Measurements from ENCODE around the gene RD3L.

DNA sequence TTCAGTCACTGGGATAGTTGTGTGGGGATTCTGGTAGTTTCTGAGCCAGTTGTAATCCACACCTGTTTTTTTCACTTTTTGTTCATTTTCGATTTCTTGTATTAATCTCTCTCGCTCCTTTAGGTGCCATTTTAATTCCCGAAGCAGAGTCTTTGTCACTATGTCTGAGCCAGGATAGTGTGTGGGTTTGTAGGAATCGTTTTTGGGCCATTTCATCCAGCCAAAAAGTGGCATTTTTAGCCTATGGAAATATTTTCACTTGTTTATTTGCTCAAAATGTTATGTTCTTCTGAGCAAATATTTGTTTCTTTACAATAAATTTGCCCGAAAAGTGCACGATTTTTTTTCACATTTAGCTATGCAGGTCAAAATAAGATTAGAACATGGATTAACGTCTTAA is 867 bp downstream of the RD3L start:
- TF ChIP-seq, protein P1, sequence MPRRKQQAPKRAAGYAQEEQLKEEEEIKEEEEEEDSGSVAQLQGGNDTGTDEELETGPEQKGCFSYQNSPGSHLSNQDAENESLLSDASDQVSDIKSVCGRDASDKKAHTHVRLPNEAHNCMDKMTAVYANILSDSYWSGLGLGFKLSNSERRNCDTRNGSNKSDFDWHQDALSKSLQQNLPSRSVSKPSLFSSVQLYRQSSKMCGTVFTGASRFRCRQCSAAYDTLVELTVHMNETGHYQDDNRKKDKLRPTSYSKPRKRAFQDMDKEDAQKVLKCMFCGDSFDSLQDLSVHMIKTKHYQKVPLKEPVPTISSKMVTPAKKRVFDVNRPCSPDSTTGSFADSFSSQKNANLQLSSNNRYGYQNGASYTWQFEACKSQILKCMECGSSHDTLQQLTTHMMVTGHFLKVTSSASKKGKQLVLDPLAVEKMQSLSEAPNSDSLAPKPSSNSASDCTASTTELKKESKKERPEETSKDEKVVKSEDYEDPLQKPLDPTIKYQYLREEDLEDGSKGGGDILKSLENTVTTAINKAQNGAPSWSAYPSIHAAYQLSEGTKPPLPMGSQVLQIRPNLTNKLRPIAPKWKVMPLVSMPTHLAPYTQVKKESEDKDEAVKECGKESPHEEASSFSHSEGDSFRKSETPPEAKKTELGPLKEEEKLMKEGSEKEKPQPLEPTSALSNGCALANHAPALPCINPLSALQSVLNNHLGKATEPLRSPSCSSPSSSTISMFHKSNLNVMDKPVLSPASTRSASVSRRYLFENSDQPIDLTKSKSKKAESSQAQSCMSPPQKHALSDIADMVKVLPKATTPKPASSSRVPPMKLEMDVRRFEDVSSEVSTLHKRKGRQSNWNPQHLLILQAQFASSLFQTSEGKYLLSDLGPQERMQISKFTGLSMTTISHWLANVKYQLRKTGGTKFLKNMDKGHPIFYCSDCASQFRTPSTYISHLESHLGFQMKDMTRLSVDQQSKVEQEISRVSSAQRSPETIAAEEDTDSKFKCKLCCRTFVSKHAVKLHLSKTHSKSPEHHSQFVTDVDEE (CRISPR knock-in tag; IDR thresholded peaks at IDR 0.05), result no peak
- TF ChIP-seq ARNTL (CRISPR knock-in tag; IDR thresholded peaks at IDR 0.05; ENCODE audit: borderline replicate concordance, low read depth) (no peak), ESRRG (CRISPR knock-in tag; IDR thresholded peaks at IDR 0.05) (no peak), TCF4 (CRISPR knock-in tag; IDR thresholded peaks at IDR 0.05; ENCODE audit: borderline replicate concordance) (no peak), ZNF70 (CRISPR knock-in tag; IDR thresholded peaks at IDR 0.05) (no peak), BACH2 (CRISPR knock-in tag; IDR thresholded peaks at IDR 0.05; ENCODE audit: borderline replicate concordance) (no peak), ZFP30 (CRISPR knock-in tag; IDR thresholded peaks at IDR 0.05) (no peak), ZFP3 (CRISPR knock-in tag; IDR thresholded peaks at IDR 0.05) (no peak), RARB (CRISPR knock-in tag; IDR thresholded peaks at IDR 0.05) (no peak)
- TF ChIP-seq, protein P2, sequence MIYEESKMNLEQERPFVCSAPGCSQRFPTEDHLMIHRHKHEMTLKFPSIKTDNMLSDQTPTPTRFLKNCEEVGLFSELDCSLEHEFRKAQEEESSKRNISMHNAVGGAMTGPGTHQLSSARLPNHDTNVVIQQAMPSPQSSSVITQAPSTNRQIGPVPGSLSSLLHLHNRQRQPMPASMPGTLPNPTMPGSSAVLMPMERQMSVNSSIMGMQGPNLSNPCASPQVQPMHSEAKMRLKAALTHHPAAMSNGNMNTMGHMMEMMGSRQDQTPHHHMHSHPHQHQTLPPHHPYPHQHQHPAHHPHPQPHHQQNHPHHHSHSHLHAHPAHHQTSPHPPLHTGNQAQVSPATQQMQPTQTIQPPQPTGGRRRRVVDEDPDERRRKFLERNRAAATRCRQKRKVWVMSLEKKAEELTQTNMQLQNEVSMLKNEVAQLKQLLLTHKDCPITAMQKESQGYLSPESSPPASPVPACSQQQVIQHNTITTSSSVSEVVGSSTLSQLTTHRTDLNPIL (CRISPR knock-in tag; IDR thresholded peaks at IDR 0.05; ENCODE audit: low read depth), result no peak
- TF ChIP-seq, protein P3, sequence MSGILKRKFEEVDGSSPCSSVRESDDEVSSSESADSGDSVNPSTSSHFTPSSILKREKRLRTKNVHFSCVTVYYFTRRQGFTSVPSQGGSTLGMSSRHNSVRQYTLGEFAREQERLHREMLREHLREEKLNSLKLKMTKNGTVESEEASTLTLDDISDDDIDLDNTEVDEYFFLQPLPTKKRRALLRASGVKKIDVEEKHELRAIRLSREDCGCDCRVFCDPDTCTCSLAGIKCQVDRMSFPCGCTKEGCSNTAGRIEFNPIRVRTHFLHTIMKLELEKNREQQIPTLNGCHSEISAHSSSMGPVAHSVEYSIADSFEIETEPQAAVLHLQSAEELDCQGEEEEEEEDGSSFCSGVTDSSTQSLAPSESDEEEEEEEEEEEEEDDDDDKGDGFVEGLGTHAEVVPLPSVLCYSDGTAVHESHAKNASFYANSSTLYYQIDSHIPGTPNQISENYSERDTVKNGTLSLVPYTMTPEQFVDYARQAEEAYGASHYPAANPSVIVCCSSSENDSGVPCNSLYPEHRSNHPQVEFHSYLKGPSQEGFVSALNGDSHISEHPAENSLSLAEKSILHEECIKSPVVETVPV (CRISPR knock-in tag; IDR thresholded peaks at IDR 0.05), result no peak
- TF ChIP-seq, protein P4, sequence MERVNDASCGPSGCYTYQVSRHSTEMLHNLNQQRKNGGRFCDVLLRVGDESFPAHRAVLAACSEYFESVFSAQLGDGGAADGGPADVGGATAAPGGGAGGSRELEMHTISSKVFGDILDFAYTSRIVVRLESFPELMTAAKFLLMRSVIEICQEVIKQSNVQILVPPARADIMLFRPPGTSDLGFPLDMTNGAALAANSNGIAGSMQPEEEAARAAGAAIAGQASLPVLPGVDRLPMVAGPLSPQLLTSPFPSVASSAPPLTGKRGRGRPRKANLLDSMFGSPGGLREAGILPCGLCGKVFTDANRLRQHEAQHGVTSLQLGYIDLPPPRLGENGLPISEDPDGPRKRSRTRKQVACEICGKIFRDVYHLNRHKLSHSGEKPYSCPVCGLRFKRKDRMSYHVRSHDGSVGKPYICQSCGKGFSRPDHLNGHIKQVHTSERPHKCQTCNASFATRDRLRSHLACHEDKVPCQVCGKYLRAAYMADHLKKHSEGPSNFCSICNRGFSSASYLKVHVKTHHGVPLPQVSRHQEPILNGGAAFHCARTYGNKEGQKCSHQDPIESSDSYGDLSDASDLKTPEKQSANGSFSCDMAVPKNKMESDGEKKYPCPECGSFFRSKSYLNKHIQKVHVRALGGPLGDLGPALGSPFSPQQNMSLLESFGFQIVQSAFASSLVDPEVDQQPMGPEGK (CRISPR knock-in tag; IDR thresholded peaks at IDR 0.05; ENCODE audit: borderline replicate concordance), result no peak

All from SK-N-SH treated with all-trans-retinoic acid at 6 μM for 48 hours (cell line).